Measurements from ENCODE around the gene AK8.

AK8 gene

GRCh38 chr9:132840980-132841379 is 37.1 kb downstream of the AK8 start:
- no peak for TF ChIP-seq ELF4 (IDR thresholded peaks at IDR 0.05)
- TF ChIP-seq LEF1 (IDR thresholded peaks at IDR 0.05; ENCODE audit: borderline replicate concordance), result no peak
- no peak for TF ChIP-seq SP1 (IDR thresholded peaks at IDR 0.05)
- no peak for TF ChIP-seq ARNT (IDR thresholded peaks at IDR 0.05)
- ChIA-PET CTCF (no interaction called here), POLR2A (no interaction called here)
- DNase-seq (ENCODE audit: extremely low spot score), result no peak

- ChIA-PET POLR2A (interaction anchor here (1.0 kb wide), 1 partner anchor 12 kb away, joined by 3 read pairs; no protein-coding TSS in a partner anchor), CTCF (no interaction called here)
- no peak for DNase-seq (ENCODE audit: extremely low spot score)
- TF ChIP-seq PKNOX1 (IDR thresholded peaks at IDR 0.05), result no peak
- no peak for TF ChIP-seq FOXM1 (IDR thresholded peaks at IDR 0.05; ENCODE audit: borderline replicate concordance)
Observed at GRCh38 chr9:132838291-132838690, 39.8 kb downstream of the AK8 start.

- TF ChIP-seq CTBP1 (IDR thresholded peaks at IDR 0.05; ENCODE audit: borderline replicate concordance) (no peak), L3MBTL2 (conservative IDR thresholded peaks at IDR 0.05) (no peak), LEF1 (IDR thresholded peaks at IDR 0.05; ENCODE audit: borderline replicate concordance) (no peak), FOXK2 (IDR thresholded peaks at IDR 0.05) (no peak), PKNOX1 (IDR thresholded peaks at IDR 0.05) (no peak), ZNF384 (IDR thresholded peaks at IDR 0.05) (no peak), ARNT (IDR thresholded peaks at IDR 0.05) (no peak), ELF4 (IDR thresholded peaks at IDR 0.05) (no peak), HDGF (IDR thresholded peaks at IDR 0.05; ENCODE audit: borderline replicate concordance) (no peak), SP1 (IDR thresholded peaks at IDR 0.05) (no peak), FOXA1 (IDR thresholded peaks at IDR 0.05) (no peak), NFRKB (IDR thresholded peaks at IDR 0.05) (no peak), TARDBP (IDR thresholded peaks at IDR 0.05) (no peak), FOXM1 (IDR thresholded peaks at IDR 0.05; ENCODE audit: borderline replicate concordance) (no peak), SUZ12 (IDR thresholded peaks at IDR 0.05) (no peak), BHLHE40 (IDR thresholded peaks at IDR 0.05; ENCODE audit: borderline replicate concordance) (no peak)
- DNase-seq (ENCODE audit: extremely low spot score), result no peak
- ChIA-PET CTCF (no interaction called here), POLR2A (no interaction called here)
Observed at GRCh38 chr9:132837501-132838286, 40.4 kb downstream of the AK8 start.

- TF ChIP-seq FOXK2 (IDR thresholded peaks at IDR 0.05), result no peak
- ChIA-PET CTCF (no interaction called here), POLR2A (no interaction called here)
- no peak for DNase-seq (ENCODE audit: extremely low spot score)
Observed at GRCh38 chr9:132834343-132834742, 43.7 kb downstream of the AK8 start.

GRCh38 chr9:132833550-132834121 is 44.4 kb downstream of the AK8 start:
- TF ChIP-seq FOXK2 (IDR thresholded peaks at IDR 0.05), result no peak
- TF ChIP-seq SUZ12 (IDR thresholded peaks at IDR 0.05), result no peak
- no peak for TF ChIP-seq FOXA1 (IDR thresholded peaks at IDR 0.05)
- TF ChIP-seq ARNT (IDR thresholded peaks at IDR 0.05), result no peak
- TF ChIP-seq NFRKB (IDR thresholded peaks at IDR 0.05), result no peak
- no peak for TF ChIP-seq PKNOX1 (IDR thresholded peaks at IDR 0.05)
- TF ChIP-seq TARDBP (IDR thresholded peaks at IDR 0.05), result no peak
- no peak for TF ChIP-seq BHLHE40 (IDR thresholded peaks at IDR 0.05; ENCODE audit: borderline replicate concordance)
- no peak for TF ChIP-seq ZNF384 (IDR thresholded peaks at IDR 0.05)
- no peak for TF ChIP-seq ELF4 (IDR thresholded peaks at IDR 0.05)
- TF ChIP-seq L3MBTL2 (conservative IDR thresholded peaks at IDR 0.05), result no peak
- no peak for TF ChIP-seq LEF1 (IDR thresholded peaks at IDR 0.05; ENCODE audit: borderline replicate concordance)
- POLR2A ChIA-PET, result no interaction called here
- CTCF ChIA-PET, result no interaction called here
- DNase-seq (ENCODE audit: extremely low spot score), result no peak

GRCh38 chr9:132832171-132832881 is 45.8 kb downstream of the AK8 start:
- TF ChIP-seq ZNF384 (IDR thresholded peaks at IDR 0.05), result no peak
- TF ChIP-seq CTBP1 (IDR thresholded peaks at IDR 0.05; ENCODE audit: borderline replicate concordance), result no peak
- TF ChIP-seq TARDBP (IDR thresholded peaks at IDR 0.05), result no peak
- no peak for TF ChIP-seq ELF4 (IDR thresholded peaks at IDR 0.05)
- no peak for TF ChIP-seq L3MBTL2 (conservative IDR thresholded peaks at IDR 0.05)
- no peak for TF ChIP-seq ARNT (IDR thresholded peaks at IDR 0.05)
- no peak for TF ChIP-seq PKNOX1 (IDR thresholded peaks at IDR 0.05)
- no peak for TF ChIP-seq FOXK2 (IDR thresholded peaks at IDR 0.05)
- TF ChIP-seq LEF1 (IDR thresholded peaks at IDR 0.05; ENCODE audit: borderline replicate concordance), result no peak
- TF ChIP-seq SUZ12 (IDR thresholded peaks at IDR 0.05), result no peak
- ChIA-PET POLR2A (no interaction called here), CTCF (interaction anchor here (0.7 kb wide), 1 partner anchor 21 kb away, joined by 3 read pairs; no protein-coding TSS in a partner anchor)
- no peak for DNase-seq (ENCODE audit: extremely low spot score)
